SK-N-SH (cell line): Measurements from ENCODE around the gene IFI6.

ENCODE experiments used
- EP300 ChIP-seq, 2 experiments: IDR thresholded peaks; 2 replicates each; pipeline versions ENCODE4 v1.4.0 to v1.6.1; 2012; ENCODE audit warnings: borderline replicate concordance in 1 of 2, low read depth in 1 of 2, low read length in 1 of 2
- EZH2phosphoT487 ChIP-seq: fragments of 200-600 bp; sonication (generic); IDR thresholded peaks from 2 replicates; pipeline ENCODE4 v1.6.1; 2017; ENCODE audit warnings: low read depth, mixed run types, mild to moderate bottlenecking, antibody characterized with exemption, moderate library complexity, borderline replicate concordance
- FOSL2 ChIP-seq: IDR thresholded peaks from 2 replicates; pipeline ENCODE4 v1.4.0; 2012; ENCODE audit warnings: low read depth, mild to moderate bottlenecking, moderate library complexity, borderline replicate concordance
- FOXJ3 ChIP-seq: sonication (generic); formaldehyde crosslinking; IDR thresholded peaks from 2 replicates; pipeline ENCODE4 v1.5.1; 2020; ENCODE audit warnings: mild to moderate bottlenecking, missing genetic modification reagents
- GABPA ChIP-seq: IDR thresholded peaks from 2 replicates; pipeline ENCODE4 v1.4.0; 2012; ENCODE audit warnings: low read depth, mild to moderate bottlenecking
- JUND ChIP-seq: IDR thresholded peaks from 2 replicates; pipeline ENCODE4 v1.4.0; 2012
- POLR2AphosphoS5 ChIP-seq: IDR thresholded peaks from 2 replicates; pipeline ENCODE4 v1.6.1; 2012; ENCODE audit warnings: low read depth, low read length
- RAD21 ChIP-seq: IDR thresholded peaks from 2 replicates; pipeline ENCODE4 v1.6.1; 2012; ENCODE audit warnings: mild to moderate bottlenecking, low read length
- RFX5 ChIP-seq: IDR thresholded peaks from 2 replicates; pipeline ENCODE4 v1.6.1; 2012; ENCODE audit warnings: mild to moderate bottlenecking, improper control_type of control experiment, low read length
- SMC3 ChIP-seq: IDR thresholded peaks from 2 replicates; pipeline ENCODE4 v1.6.1; 2012; ENCODE audit warnings: low read depth, low read length, improper control_type of control experiment
- TEAD4 ChIP-seq: IDR thresholded peaks from 2 replicates; pipeline ENCODE4 v1.4.0; 2012; ENCODE audit warnings: mild to moderate bottlenecking, borderline replicate concordance; ENCODE audit not compliant: insufficient read depth
- YY1 ChIP-seq: IDR thresholded peaks from 2 replicates; pipeline ENCODE4 v1.4.0; 2012; ENCODE audit warnings: low read depth, mild to moderate bottlenecking
- TF ChIP-seq, protein P1 (sequence below): fragments of 200-600 bp; sonication (generic); IDR thresholded peaks from 2 replicates; pipeline ENCODE4 v1.6.1; 2017; ENCODE audit warnings: antibody characterized with exemption, mild to moderate bottlenecking, moderate library complexity

GRCh38 chr1:27655151-27655937 lies 16.6 kb downstream of the IFI6 start:
- TF ChIP-seq FOSL2 = no peak
- TF ChIP-seq, protein P1, sequence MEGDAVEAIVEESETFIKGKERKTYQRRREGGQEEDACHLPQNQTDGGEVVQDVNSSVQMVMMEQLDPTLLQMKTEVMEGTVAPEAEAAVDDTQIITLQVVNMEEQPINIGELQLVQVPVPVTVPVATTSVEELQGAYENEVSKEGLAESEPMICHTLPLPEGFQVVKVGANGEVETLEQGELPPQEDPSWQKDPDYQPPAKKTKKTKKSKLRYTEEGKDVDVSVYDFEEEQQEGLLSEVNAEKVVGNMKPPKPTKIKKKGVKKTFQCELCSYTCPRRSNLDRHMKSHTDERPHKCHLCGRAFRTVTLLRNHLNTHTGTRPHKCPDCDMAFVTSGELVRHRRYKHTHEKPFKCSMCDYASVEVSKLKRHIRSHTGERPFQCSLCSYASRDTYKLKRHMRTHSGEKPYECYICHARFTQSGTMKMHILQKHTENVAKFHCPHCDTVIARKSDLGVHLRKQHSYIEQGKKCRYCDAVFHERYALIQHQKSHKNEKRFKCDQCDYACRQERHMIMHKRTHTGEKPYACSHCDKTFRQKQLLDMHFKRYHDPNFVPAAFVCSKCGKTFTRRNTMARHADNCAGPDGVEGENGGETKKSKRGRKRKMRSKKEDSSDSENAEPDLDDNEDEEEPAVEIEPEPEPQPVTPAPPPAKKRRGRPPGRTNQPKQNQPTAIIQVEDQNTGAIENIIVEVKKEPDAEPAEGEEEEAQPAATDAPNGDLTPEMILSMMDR = no peak
- TF ChIP-seq JUND = no peak
- no peak for TF ChIP-seq YY1
- TF ChIP-seq EP300 (IDR thresholded peaks at IDR 0.05; ENCODE audit: borderline replicate concordance in 1 of 2, low read depth in 1 of 2, low read length in 1 of 2) = no peak
- TF ChIP-seq RFX5 = no peak
- TF ChIP-seq RAD21 = no peak
- TF ChIP-seq GABPA = no peak
- no peak for TF ChIP-seq POLR2AphosphoS5
- TF ChIP-seq FOXJ3 (CRISPR knock-in tag) = no peak
- TF ChIP-seq TEAD4 = no peak
- TF ChIP-seq SMC3 = no peak
- no peak for TF ChIP-seq EZH2phosphoT487
